Kidney glomerular epithelial cell (primary cell): Measurements from ENCODE around the gene JAK1.
"Not testable (repeated sequence)": the region's sequence is repeated elsewhere in the genome, so short reads cannot be mapped to it uniquely, and the experiment has no call there.

Source experiments
- DNase-seq: peaks from one replicate; lab custom pipeline; 2025; lab: John Stamatoyannopoulos, UW

The JAK1 gene

GRCh38 chr1:64839732-64840405 is 126.5 kb downstream of the JAK1 start:
- DNase-seq = no peak

- DNase-seq = no peak
Measured at GRCh38 chr1:64839261-64839660, 127.1 kb downstream of the JAK1 start.

- no peak for DNase-seq
Measured at GRCh38 chr1:64838486-64838885, 127.9 kb downstream of the JAK1 start.

GRCh38 chr1:64836802-64837201 is 129.5 kb downstream of the JAK1 start:
- no peak for DNase-seq

- DNase-seq = peak; percentile 16
Measured at GRCh38 chr1:64834734-64835133, 131.6 kb downstream of the JAK1 start.

GRCh38 chr1:64830030-64830651 is 136.2 kb downstream of the JAK1 start:
- DNase-seq = no peak

- DNase-seq = no peak
Measured at GRCh38 chr1:64829411-64830029, 136.8 kb downstream of the JAK1 start.

GRCh38 chr1:64828829-64829228 is 137.5 kb downstream of the JAK1 start:
- DNase-seq = no peak

- DNase-seq = no peak
Measured at GRCh38 chr1:64826991-64827390, 139.4 kb downstream of the JAK1 start.

- peak; percentile 61 for DNase-seq
Measured at GRCh38 chr1:64823691-64824476, 142.5 kb downstream of the JAK1 start.

GRCh38 chr1:64822621-64823020 is 143.7 kb downstream of the JAK1 start:
- no peak for DNase-seq

- not testable (repeated sequence) for DNase-seq
Measured at GRCh38 chr1:64820572-64820971, 145.8 kb downstream of the JAK1 start.

- DNase-seq = not testable (repeated sequence)
Measured at GRCh38 chr1:64817364-64817763, 149.0 kb downstream of the JAK1 start.

GRCh38 chr1:64814427-64814826 is 151.9 kb downstream of the JAK1 start:
- DNase-seq = no peak

- DNase-seq = no peak
Measured at GRCh38 chr1:64811131-64811530, 155.2 kb downstream of the JAK1 start.

GRCh38 chr1:64810001-64810400 is 156.3 kb downstream of the JAK1 start:
- no peak for DNase-seq

GRCh38 chr1:64809309-64809708 is 157.0 kb downstream of the JAK1 start:
- no peak for DNase-seq

GRCh38 chr1:64801851-64802523 is 164.4 kb downstream of the JAK1 start:
- DNase-seq = no peak

GRCh38 chr1:64798872-64799271 is 167.5 kb downstream of the JAK1 start:
- no peak for DNase-seq

GRCh38 chr1:64790832-64791487 is 175.4 kb downstream of the JAK1 start:
- DNase-seq = no peak
